Endothelial cell of umbilical vein (primary cell): ENCODE measurements around the gene PRKD1.

Experiments used
- JUN ChIP-seq: IDR thresholded peaks from 2 replicates; pipeline ENCODE4 v1.6.1; 2011; ENCODE audit warnings: borderline replicate concordance, low read depth; ENCODE audit not compliant: insufficient read length, insufficient read depth
- POLR2A ChIP-seq: IDR thresholded peaks from 2 replicates; pipeline ENCODE4 v1.6.1; 2012; ENCODE audit warnings: low read depth, mild to moderate bottlenecking, control low read depth, low read length
- POLR2AphosphoS5 ChIP-seq: IDR thresholded peaks from 2 replicates; pipeline ENCODE4 v1.6.1; 2012; ENCODE audit warnings: low read depth, mild to moderate bottlenecking, control low read depth, low read length, moderate library complexity; ENCODE audit not compliant: insufficient read depth
- TF ChIP-seq, protein P1 (sequence below), 2 donors: IDR thresholded peaks; 1 replicate in 1 of 2; 2 replicates in 1 of 2; pipeline ENCODE4 v1.5.1; 2011; ENCODE audit warnings: low read length in 2 of 2, mild to moderate bottlenecking in 2 of 2, moderate library complexity in 2 of 2, control low read depth in 1 of 2, inconsistent platforms in 1 of 2, low read depth in 1 of 2; ENCODE audit not compliant: insufficient read depth in 1 of 2; ENCODE audit errors: extremely low read depth in 1 of 2
- TF ChIP-seq, protein P2 (sequence below): IDR thresholded peaks from 2 replicates; pipeline ENCODE4 v1.6.1; 2011; ENCODE audit not compliant: insufficient read depth, insufficient read length

DNA sequence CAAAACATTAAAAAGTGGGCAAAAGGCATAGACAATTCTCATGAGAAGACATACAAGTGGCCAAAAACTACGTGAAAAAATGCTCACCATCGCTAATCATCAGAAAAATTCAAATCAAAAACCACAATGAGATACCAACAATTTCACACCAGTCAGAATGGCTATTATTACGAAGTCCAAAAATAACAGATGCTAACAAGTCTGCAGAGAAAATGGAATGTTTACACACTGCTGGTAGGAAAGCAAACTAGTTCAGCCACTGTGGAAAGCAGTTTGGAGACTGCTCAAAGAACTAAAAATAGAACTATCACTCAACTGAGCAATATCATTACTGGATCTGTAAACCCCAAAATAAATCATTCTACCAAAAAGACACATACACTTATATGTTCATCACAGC is 76.2 kb downstream of the PRKD1 start:
- no peak for TF ChIP-seq POLR2A
- TF ChIP-seq, protein P1, sequence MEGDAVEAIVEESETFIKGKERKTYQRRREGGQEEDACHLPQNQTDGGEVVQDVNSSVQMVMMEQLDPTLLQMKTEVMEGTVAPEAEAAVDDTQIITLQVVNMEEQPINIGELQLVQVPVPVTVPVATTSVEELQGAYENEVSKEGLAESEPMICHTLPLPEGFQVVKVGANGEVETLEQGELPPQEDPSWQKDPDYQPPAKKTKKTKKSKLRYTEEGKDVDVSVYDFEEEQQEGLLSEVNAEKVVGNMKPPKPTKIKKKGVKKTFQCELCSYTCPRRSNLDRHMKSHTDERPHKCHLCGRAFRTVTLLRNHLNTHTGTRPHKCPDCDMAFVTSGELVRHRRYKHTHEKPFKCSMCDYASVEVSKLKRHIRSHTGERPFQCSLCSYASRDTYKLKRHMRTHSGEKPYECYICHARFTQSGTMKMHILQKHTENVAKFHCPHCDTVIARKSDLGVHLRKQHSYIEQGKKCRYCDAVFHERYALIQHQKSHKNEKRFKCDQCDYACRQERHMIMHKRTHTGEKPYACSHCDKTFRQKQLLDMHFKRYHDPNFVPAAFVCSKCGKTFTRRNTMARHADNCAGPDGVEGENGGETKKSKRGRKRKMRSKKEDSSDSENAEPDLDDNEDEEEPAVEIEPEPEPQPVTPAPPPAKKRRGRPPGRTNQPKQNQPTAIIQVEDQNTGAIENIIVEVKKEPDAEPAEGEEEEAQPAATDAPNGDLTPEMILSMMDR (IDR thresholded peaks at IDR 0.05; ENCODE audit: extremely low read depth in 1 of 2, insufficient read depth in 1 of 2, low read depth in 1 of 2, low read length in 2 of 2) = no peak
- no peak for TF ChIP-seq POLR2AphosphoS5
- TF ChIP-seq, protein P2, sequence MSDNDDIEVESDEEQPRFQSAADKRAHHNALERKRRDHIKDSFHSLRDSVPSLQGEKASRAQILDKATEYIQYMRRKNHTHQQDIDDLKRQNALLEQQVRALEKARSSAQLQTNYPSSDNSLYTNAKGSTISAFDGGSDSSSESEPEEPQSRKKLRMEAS = no peak
- TF ChIP-seq JUN = no peak
